Colonic mucosa (tissue), 4 donors: ENCODE data around the gene SNRPA1. TPM values are rescaled to one million over a fixed set of nuclear protein-coding genes. Genes with fewer than 3 reads are reported as not detected.

Experiments
- DNase-seq: peaks from one replicate; pipeline ENCODE4 v3.0.0-alpha.2; 2020
- H3K27ac ChIP-seq: fragments of 200-600 bp; one replicate; pipeline ENCODE4 v1.8.0; 2021
- H3K27me3 ChIP-seq: fragments of 200-600 bp; one replicate; pipeline ENCODE4 v1.8.0; 2021
- H3K36me3 ChIP-seq: fragments of 200-600 bp; one replicate; pipeline ENCODE4 v1.8.0; 2021
- H3K4me1 ChIP-seq: fragments of 200-600 bp; one replicate; pipeline ENCODE4 v1.8.0; 2021; ENCODE audit warnings: mild to moderate bottlenecking
- H3K4me3 ChIP-seq: fragments of 200-600 bp; one replicate; pipeline ENCODE4 v1.8.0; 2021
- H3K9ac ChIP-seq, 2 donors: one replicate each; pipeline ENCODE4 v1.7.0; 2013; ENCODE audit warnings: control low read depth in 2 of 2, low read depth in 2 of 2, low read length in 2 of 2
- H3K9me3 ChIP-seq: fragments of 200-600 bp; one replicate; pipeline ENCODE4 v1.8.0; 2021
- CTCF ChIP-seq: fragments of 200-600 bp; IDR thresholded peaks from one replicate; pipeline ENCODE4 v1.8.0; 2022; ENCODE audit warnings: antibody characterized with exemption, mild to moderate bottlenecking
- intact Hi-C: fragments of 100-400 bp; cut with DNase I; formaldehyde crosslinking; loops from one replicate; pipeline ENCODE4 v1.14.1; 2022
- total RNA-seq, 2 donors: library from RNA; stranded (reverse); fragmentation: NEBNext Ultra II Directional in 1 of 2; extraction: Animal tissue kit (Norgen Biotek cat#: 25700) in 1 of 2; gene quantifications; one replicate each; pipeline ENCODE4 v1.2.1, GENCODE V29; 2021
- donor health status: healthy.
- donor health status: DM: no; HTN: no; CAD: no.
- donor health status: DM: no; HTN: no; CAD: no.

Gene SNRPA1
- total RNA-seq, 2 donors from 2014 or later = 52.6 to 82.7 TPM

- Histone ChIP-seq H3K36me3 (no peaks in the 10 kb centered on the region), H3K27me3 (no peaks in the 10 kb centered on the region), H3K4me3 (no peak overlapping the region), H3K9me3 (no peaks in the 10 kb centered on the region), H3K9ac (no peak overlapping the region), H3K27ac (no peak overlapping the region), H3K4me1 (peaks cover 3% of the 10 kb centered on the region)
- DNase-seq = no peak
- intact Hi-C loops = no loop called here
- TF ChIP-seq CTCF = no peak
Measured at GRCh38 chr15:101244036-101244781, 50.8 kb downstream of the SNRPA1 start.

- intact Hi-C loops = no loop called here
- peaks cover 3% of the 10 kb centered on the region for H3K4me1 ChIP-seq
Measured at GRCh38 chr15:101243420-101243819, 51.6 kb downstream of the SNRPA1 start.

GRCh38 chr15:101242999-101243336, 52.1 kb downstream of the SNRPA1 start:
- intact Hi-C loops = no loop called here
- Histone ChIP-seq H3K9me3 (no peaks in the 10 kb centered on the region), H3K27me3 (no peaks in the 10 kb centered on the region), H3K36me3 (no peaks in the 10 kb centered on the region), H3K4me3 (no peak overlapping the region), H3K27ac (no peak overlapping the region), H3K9ac (no peak overlapping the region), H3K4me1 (peaks cover 3% of the 10 kb centered on the region)
- DNase-seq = no peak
- no peak for TF ChIP-seq CTCF

More at GRCh38 chr15:101243420-101243819, 51.6 kb downstream of the SNRPA1 start:
- no peaks in the 10 kb centered on the region for H3K36me3 ChIP-seq
- no peak overlapping the region for H3K9ac ChIP-seq
- DNase-seq = no peak
- no peak overlapping the region for H3K4me3 ChIP-seq
- no peak for TF ChIP-seq CTCF
- no peaks in the 10 kb centered on the region for H3K27me3 ChIP-seq
- no peaks in the 10 kb centered on the region for H3K9me3 ChIP-seq
- no peak overlapping the region for H3K27ac ChIP-seq

GRCh38 chr15:101242160-101242998, 52.7 kb downstream of the SNRPA1 start:
- H3K4me3 ChIP-seq = no peak overlapping the region
- H3K27ac ChIP-seq = no peak overlapping the region
- intact Hi-C loops = no loop called here
- H3K4me1 ChIP-seq = peaks cover 3% of the 10 kb centered on the region
- H3K9me3 ChIP-seq = no peaks in the 10 kb centered on the region
- no peak overlapping the region for H3K9ac ChIP-seq
- H3K36me3 ChIP-seq = no peaks in the 10 kb centered on the region
- TF ChIP-seq CTCF = no peak
- H3K27me3 ChIP-seq = no peaks in the 10 kb centered on the region
- DNase-seq = no peak

GRCh38 chr15:101240358-101240757, 54.7 kb downstream of the SNRPA1 start:
- Histone ChIP-seq H3K36me3 (no peaks in the 10 kb centered on the region), H3K27ac (no peak overlapping the region), H3K27me3 (no peaks in the 10 kb centered on the region), H3K9me3 (no peaks in the 10 kb centered on the region), H3K9ac (no peak overlapping the region), H3K4me3 (no peak overlapping the region), H3K4me1 (no peaks in the 10 kb centered on the region)
- DNase-seq = no peak
- intact Hi-C loops = no loop called here
- TF ChIP-seq CTCF = no peak
